AG10803 (cell line): ENCODE results near the gene ME3.

ENCODE experiments used
- DNase-seq: peaks from one replicate; pipeline ENCODE4 v3.0.0; 2010; ENCODE audit warnings: low read depth
- H3K4me3 ChIP-seq: 2 replicates; pipeline ENCODE4 v1.5.1; 2011; ENCODE audit warnings: mild to moderate bottlenecking, low read length, control low read depth
- TF ChIP-seq, protein P1 (sequence below): conservative IDR thresholded peaks from 2 replicates; pipeline ENCODE4 v1.5.1; 2011; ENCODE audit warnings: mild to moderate bottlenecking, low read length, control low read depth, inconsistent platforms

Gene ME3

DNA sequence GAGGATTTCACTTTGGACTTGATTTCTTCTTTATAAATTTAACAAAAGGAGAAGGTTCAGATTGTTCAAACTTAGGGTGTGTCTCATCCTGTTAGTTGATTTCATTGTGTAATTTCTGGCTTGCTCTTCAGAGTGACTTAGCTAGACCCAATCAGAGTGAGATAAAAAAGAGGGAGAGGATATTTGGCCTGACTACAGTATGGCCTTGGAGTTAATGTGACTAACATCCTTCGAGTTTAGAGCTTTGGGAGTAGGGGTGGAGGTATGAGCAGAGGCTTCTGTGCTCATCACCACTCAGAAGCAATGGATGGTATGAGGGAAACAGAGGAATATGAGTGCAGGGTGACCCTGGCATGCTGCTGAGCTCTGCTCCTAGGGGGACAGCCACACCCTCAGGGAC is 114.2 kb downstream of the ME3 start:
- no peak overlapping the region for H3K4me3 ChIP-seq
- DNase-seq, result peak; percentile 51
- TF ChIP-seq, protein P1, sequence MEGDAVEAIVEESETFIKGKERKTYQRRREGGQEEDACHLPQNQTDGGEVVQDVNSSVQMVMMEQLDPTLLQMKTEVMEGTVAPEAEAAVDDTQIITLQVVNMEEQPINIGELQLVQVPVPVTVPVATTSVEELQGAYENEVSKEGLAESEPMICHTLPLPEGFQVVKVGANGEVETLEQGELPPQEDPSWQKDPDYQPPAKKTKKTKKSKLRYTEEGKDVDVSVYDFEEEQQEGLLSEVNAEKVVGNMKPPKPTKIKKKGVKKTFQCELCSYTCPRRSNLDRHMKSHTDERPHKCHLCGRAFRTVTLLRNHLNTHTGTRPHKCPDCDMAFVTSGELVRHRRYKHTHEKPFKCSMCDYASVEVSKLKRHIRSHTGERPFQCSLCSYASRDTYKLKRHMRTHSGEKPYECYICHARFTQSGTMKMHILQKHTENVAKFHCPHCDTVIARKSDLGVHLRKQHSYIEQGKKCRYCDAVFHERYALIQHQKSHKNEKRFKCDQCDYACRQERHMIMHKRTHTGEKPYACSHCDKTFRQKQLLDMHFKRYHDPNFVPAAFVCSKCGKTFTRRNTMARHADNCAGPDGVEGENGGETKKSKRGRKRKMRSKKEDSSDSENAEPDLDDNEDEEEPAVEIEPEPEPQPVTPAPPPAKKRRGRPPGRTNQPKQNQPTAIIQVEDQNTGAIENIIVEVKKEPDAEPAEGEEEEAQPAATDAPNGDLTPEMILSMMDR, result no peak

DNA sequence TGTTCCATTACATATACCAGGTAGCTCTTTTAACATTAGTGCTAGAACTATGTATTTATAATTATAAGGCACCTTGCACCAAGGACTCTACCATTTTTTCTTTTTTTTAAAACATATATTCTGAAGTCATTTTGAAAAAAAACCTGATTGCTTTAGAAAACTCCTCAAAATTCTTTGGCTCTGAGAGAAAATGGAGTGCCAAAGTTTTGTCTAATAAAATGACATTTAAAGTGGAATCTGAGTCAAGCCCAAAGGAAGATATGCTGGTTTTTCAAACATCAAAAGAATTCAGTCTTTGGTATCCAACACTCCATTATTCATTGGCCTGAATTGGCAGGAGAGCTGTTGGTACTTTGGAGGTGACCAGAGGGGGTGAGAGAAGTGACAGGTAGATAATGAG is 116.5 kb downstream of the ME3 start:
- DNase-seq, result no peak
- H3K4me3 ChIP-seq, result no peak overlapping the region
- TF ChIP-seq, protein P1, result no peak

GRCh38 chr11:86555401-86555800 is 117.0 kb downstream of the ME3 start:
- no peak overlapping the region for H3K4me3 ChIP-seq

DNA sequence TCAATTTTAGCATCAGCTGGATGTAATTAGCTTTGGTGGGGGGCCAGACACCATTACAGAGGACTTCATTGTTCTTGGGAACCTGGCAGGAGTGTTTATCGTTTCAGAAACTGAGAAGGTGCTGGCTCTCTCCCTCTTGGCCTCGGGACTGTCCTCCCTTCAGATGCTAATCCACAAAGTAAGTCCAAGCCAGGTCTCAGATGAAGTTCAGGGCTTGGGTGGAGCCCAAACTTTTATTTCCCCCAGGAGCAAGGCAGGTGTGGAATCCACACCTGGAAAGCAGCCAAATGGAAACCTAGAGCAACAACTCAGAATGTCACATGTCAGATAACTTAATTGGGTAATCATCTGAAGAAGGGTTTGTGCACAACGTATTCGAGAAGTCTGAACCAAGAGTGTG is 119.2 kb downstream of the ME3 start:
- no peak overlapping the region for H3K4me3 ChIP-seq
- TF ChIP-seq, protein P1, result no peak
- no peak for DNase-seq

More at GRCh38 chr11:86555401-86555800, 117.0 kb downstream of the ME3 start:
- no peak for DNase-seq
- TF ChIP-seq, protein P1, result no peak

- H3K4me3 ChIP-seq, result no peak overlapping the region
- DNase-seq, result peak; percentile 89
- TF ChIP-seq, protein P1, result no peak
These were observed 120.9 kb downstream of the ME3 start for GRCh38 chr11:86551288-86552092.

DNA sequence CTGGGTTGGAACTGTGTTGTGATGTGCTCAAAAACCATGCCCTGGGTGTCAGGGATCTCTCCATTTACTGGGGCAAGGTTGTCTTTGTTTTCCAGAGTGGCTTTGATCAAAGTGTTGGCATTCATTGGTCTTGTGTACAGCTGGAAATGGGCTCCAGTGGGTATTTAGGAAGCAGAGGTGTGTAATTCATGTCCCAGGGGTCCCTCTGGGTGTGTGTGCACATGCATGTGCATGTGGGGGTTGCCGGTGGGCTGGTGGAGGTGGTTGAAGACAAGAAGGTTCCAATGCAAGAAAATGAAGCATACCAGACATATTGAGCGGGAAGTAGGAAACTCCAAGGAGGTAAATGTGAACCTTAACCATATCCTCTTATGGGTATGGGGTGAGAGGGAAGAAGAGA is 121.7 kb downstream of the ME3 start:
- H3K4me3 ChIP-seq, result no peak overlapping the region
- DNase-seq, result no peak
- TF ChIP-seq, protein P1, result no peak

- no peak overlapping the region for H3K4me3 ChIP-seq
- peak; percentile 56 for DNase-seq
- TF ChIP-seq, protein P1, result no peak
These were observed 124.0 kb downstream of the ME3 start for GRCh38 chr11:86548271-86548917.
